Activated CD8-positive, alpha-beta T cell treated with anti-CD3 and anti-CD28 coated beads for 36 hours (primary cell): Measurements from ENCODE around the gene DCAF4. TPM values are rescaled to one million over a fixed set of nuclear protein-coding genes. Genes with fewer than 3 reads are reported as not detected.

ENCODE experiments used
- ATAC-seq: fragments of 200-7000 bp; cut with Tn5 transposase; one replicate; pipeline ENCODE4 v1.10.0; 2021; ENCODE audit warnings: mild to moderate bottlenecking, moderate library complexity
- CTCF ChIA-PET: fragments of 350-600 bp; sonication (Branson Sonifier 250); formaldehyde crosslinking; loops from one replicate; lab custom pipeline; 2021; ENCODE audit warnings: antibody characterized with exemption; lab: Charles Lee
- POLR2A ChIA-PET: fragments of 350-600 bp; sonication (Branson Sonifier 250); formaldehyde crosslinking; loops from one replicate; lab custom pipeline; 2021; ENCODE audit warnings: antibody characterized with exemption; lab: Charles Lee
- DNase-seq: peaks from one replicate; pipeline ENCODE4 v3.0.0-alpha.2; 2020
- H3K27ac Mint-ChIP-seq: one replicate; pipeline ENCODE4 v1.8.0; 2021; ENCODE audit warnings: mild to moderate bottlenecking, mixed read lengths
- H3K27me3 Mint-ChIP-seq: one replicate; pipeline ENCODE4 v1.8.0; 2021; ENCODE audit warnings: mixed read lengths
- H3K36me3 Mint-ChIP-seq: one replicate; pipeline ENCODE4 v1.8.0; 2021; ENCODE audit warnings: low read depth, mixed read lengths
- H3K4me1 Mint-ChIP-seq: one replicate; pipeline ENCODE4 v1.8.0; 2021; ENCODE audit warnings: low read depth, mixed read lengths
- H3K4me3 Mint-ChIP-seq: one replicate; pipeline ENCODE4 v1.8.0; 2021; ENCODE audit warnings: mild to moderate bottlenecking, moderate library complexity, mixed read lengths
- H3K9me3 Mint-ChIP-seq: one replicate; pipeline ENCODE4 v1.8.0; 2021; ENCODE audit warnings: mixed read lengths
- CTCF ChIP-seq: fragments of 200-600 bp; IDR thresholded peaks from one replicate; pipeline ENCODE4 v1.8.0; 2022; ENCODE audit warnings: antibody characterized with exemption, mild to moderate bottlenecking
- intact Hi-C: fragments of 100-400 bp; cut with micrococcal nuclease; formaldehyde crosslinking; loops from one replicate; pipeline ENCODE4 v1.10.0; 2022
- total RNA-seq, 2 experiments: library from RNA; stranded (reverse); gene quantifications; one replicate each; pipeline ENCODE4 v1.2.3, GENCODE V29; 2021

Gene DCAF4
- total RNA-seq, 2 experiments from 2014 or later: 17.9 to 19.4 TPM

- DNase-seq: peak; percentile 72
- Mint-ChIP-seq H3K4me3 (no peak overlapping the region), H3K9me3 (no peaks in the 10 kb centered on the region), H3K27me3 (peaks cover 10% of the 10 kb centered on the region), H3K36me3 (no peaks in the 10 kb centered on the region), H3K4me1 (no peaks in the 10 kb centered on the region), H3K27ac (no peak overlapping the region)
- intact Hi-C loops: loop anchor here (1.0 to 10.0 kb wide), 2 partner anchors 190 to 387 kb away; no protein-coding TSS in a partner anchor
- ChIA-PET POLR2A (no interaction called here), CTCF (interaction anchor here (0.5 to 4.9 kb wide), 41 partner anchors 8 to 563 kb away, joined by 3 to 164 read pairs (median 4); partner anchors contain the start of gene DPF3)
- ATAC-seq: peak; percentile 74
- TF ChIP-seq CTCF: peak; percentile 95
Measured at GRCh38 chr14:72904840-72905561, 21.3 kb upstream of the DCAF4 start.

- DNase-seq: no peak
- ChIA-PET CTCF (interaction anchor here (1.2 to 4.9 kb wide), 7 partner anchors 10 to 405 kb away, joined by 3 to 164 read pairs (median 7); no protein-coding TSS in a partner anchor), POLR2A (no interaction called here)
- H3K27ac Mint-ChIP-seq: no peak overlapping the region
- no peaks in the 10 kb centered on the region for H3K36me3 Mint-ChIP-seq
- peaks cover 10% of the 10 kb centered on the region for H3K27me3 Mint-ChIP-seq
- no peak for ATAC-seq
- no peaks in the 10 kb centered on the region for H3K4me1 Mint-ChIP-seq
- no peak overlapping the region for H3K4me3 Mint-ChIP-seq
- no peaks in the 10 kb centered on the region for H3K9me3 Mint-ChIP-seq
- TF ChIP-seq CTCF: no peak
- intact Hi-C loops: loop anchor here (10.0 kb wide), 1 partner anchor 192 kb away; no protein-coding TSS in a partner anchor
Measured at GRCh38 chr14:72906316-72906715, 19.9 kb upstream of the DCAF4 start.

GRCh38 chr14:72906879-72907278 is 19.4 kb upstream of the DCAF4 start:
- ChIA-PET CTCF (interaction anchor here (4.9 kb wide), 1 partner anchor 391 kb away, joined by 164 read pairs; no protein-coding TSS in a partner anchor), POLR2A (no interaction called here)
- peaks cover 10% of the 10 kb centered on the region for H3K27me3 Mint-ChIP-seq
- no peak overlapping the region for H3K4me3 Mint-ChIP-seq
- H3K27ac Mint-ChIP-seq: no peak overlapping the region
- no peak for ATAC-seq
- no peak for DNase-seq
- H3K36me3 Mint-ChIP-seq: no peaks in the 10 kb centered on the region
- H3K9me3 Mint-ChIP-seq: no peaks in the 10 kb centered on the region
- H3K4me1 Mint-ChIP-seq: no peaks in the 10 kb centered on the region
- intact Hi-C loops: loop anchor here (10.0 kb wide), 1 partner anchor 192 kb away; no protein-coding TSS in a partner anchor
- no peak for TF ChIP-seq CTCF

GRCh38 chr14:72907886-72908285 is 18.4 kb upstream of the DCAF4 start:
- peaks cover 10% of the 10 kb centered on the region for H3K27me3 Mint-ChIP-seq
- CTCF ChIA-PET: interaction anchor here (0.7 to 2.3 kb wide), 5 partner anchors 14 to 487 kb away, joined by 3 to 15 read pairs (median 3); partner anchors contain the start of gene DPF3
- ATAC-seq (peak; percentile 51), DNase-seq (peak; percentile 20)
- no peaks in the 10 kb centered on the region for H3K36me3 Mint-ChIP-seq
- intact Hi-C loops: loop anchor here (10.0 kb wide), 1 partner anchor 193 kb away; no protein-coding TSS in a partner anchor
- no peak for TF ChIP-seq CTCF
- H3K9me3 Mint-ChIP-seq: no peaks in the 10 kb centered on the region
- H3K27ac Mint-ChIP-seq: no peak overlapping the region
- no peaks in the 10 kb centered on the region for H3K4me1 Mint-ChIP-seq
- POLR2A ChIA-PET: no interaction called here
- H3K4me3 Mint-ChIP-seq: no peak overlapping the region

GRCh38 chr14:72909163-72909562 is 17.1 kb upstream of the DCAF4 start:
- H3K9me3 Mint-ChIP-seq: no peaks in the 10 kb centered on the region
- H3K27me3 Mint-ChIP-seq: peaks cover 9% of the 10 kb centered on the region
- no peak for TF ChIP-seq CTCF
- DNase-seq: no peak
- no peak for ATAC-seq
- ChIA-PET POLR2A (no interaction called here), CTCF (interaction anchor here (1.0 to 2.3 kb wide), 7 partner anchors 10 to 489 kb away, joined by 3 to 15 read pairs (median 5); no protein-coding TSS in a partner anchor)
- H3K27ac Mint-ChIP-seq: no peak overlapping the region
- no peaks in the 10 kb centered on the region for H3K36me3 Mint-ChIP-seq
- H3K4me1 Mint-ChIP-seq: no peaks in the 10 kb centered on the region
- no peak overlapping the region for H3K4me3 Mint-ChIP-seq
- intact Hi-C loops: loop anchor here (10.0 kb wide), 1 partner anchor 194 kb away; no protein-coding TSS in a partner anchor
